ENCODE measurements around the gene CDK3.
A peak's percentile ranks its signal among the peaks of the same experiment; 100 is the strongest.
"Not testable (repeated sequence)": the region's sequence is repeated elsewhere in the genome, so short reads cannot be mapped to it uniquely, and the experiment has no call there.

Gene CDK3
- 0.39 to 1.1 (median 0.58) reads per million in 4 experiments for total RNA-seq

DNA sequence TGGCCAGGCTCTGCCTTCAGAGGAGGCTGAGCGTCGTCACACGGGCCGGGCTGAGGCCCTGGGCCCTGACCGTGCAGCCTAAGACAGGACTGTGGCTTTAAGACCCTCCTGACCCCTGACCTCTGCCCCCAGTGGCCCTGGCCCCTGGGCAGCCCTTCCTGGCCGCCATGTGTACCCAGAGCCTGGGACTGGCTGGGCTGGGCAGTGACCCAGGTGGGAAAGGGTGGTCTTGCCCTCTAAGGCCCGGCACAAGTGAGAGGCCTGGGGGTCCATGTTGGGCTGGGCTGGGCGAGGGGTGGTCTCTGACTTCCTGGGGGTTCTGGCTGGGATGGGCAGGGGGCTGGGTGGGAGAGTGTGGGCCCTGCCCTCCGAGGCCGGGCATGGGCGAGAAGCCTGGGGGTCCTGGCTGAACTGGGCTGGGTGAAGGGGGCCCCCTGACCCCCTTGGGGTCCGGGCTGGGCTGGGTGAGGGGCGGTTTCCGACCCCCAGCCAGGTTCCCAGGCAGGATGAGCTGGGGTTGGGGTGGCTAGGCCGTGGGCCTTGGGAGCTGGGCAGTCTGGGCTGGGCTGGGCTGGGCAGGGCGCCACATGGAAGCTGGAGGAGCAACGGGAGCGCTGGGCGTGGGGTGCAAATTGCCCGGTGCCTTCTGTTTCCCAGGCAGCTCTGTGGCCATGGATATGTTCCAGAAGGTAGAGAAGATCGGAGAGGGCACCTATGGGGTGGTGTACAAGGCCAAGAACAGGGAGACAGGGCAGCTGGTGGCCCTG lies at the start of gene CDK3:
TSS of gene CDK3 (plus strand) at position 101 of the 767 bp plus-strand sequence. CDS start at position 672, 571 bp downstream.
- no peak for DNase-seq

DNA sequence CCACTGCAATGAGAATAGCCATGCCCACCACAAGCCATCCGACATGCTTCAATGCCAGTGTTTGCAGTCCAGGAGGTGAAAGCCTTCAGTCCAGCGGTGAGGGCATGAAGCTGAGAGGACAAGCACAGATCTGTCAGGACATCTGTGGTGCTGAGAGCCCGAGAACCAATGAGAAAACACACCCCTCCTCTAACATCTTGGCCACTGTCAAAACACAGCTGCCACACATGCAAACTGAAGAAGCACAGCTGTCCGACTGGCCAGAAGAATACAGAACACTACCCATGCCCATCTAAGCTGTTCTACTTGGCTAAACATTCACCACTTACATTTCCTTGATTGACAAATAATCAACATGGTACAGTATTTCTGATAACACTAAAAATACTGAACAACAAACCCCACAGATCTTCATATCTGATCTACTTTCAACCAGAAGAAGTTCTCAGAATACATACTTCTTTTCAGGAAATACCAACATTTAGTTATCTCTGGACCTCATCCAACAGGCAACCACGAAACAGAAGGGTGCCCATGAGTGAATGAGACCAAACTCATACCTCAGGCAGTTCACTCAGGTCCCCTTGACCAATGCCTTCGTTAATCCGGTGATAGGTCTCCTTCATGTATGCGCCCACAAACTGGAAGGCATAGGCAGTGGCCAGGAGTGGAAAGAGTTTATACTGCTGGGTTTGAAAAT lies 49.6 kb upstream of the CDK3 start:
- no peak for DNase-seq

DNA sequence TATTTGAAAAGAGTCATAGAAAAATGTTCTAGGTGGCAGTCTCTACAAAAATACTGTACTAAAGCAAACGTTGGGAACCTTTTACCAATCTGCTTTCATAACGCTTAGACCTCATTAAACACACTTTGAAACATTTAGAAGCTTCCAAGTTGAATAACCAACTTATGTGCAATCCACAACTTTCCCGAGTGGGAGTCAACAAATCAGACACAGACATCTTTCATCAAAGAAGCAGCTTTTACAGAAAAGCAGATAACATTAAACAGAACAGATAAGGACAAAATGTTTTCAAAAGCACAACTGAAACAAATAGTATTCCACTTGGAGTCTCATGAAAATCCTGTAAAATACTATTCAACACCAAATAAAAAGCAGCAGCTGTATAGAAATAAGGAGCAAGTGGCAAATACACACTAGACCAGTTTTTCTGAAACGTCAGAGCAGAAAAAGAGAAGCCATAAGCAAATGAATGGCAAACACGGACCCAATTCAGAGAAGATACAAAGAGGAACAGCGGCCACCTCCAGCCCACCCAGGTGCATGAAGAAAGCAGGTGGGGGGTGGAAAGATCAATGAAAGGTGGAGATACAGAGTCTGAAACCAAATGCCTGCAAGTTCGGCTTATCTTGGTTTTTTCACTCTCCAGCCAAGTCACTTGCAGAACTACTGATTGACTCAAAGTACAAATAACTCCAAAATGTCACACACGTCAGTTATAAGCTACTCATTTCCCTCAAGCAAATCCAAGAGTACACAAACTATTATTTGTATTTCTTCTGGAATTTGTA lies 41.4 kb upstream of the CDK3 start:
- DNase-seq: no peak

DNA sequence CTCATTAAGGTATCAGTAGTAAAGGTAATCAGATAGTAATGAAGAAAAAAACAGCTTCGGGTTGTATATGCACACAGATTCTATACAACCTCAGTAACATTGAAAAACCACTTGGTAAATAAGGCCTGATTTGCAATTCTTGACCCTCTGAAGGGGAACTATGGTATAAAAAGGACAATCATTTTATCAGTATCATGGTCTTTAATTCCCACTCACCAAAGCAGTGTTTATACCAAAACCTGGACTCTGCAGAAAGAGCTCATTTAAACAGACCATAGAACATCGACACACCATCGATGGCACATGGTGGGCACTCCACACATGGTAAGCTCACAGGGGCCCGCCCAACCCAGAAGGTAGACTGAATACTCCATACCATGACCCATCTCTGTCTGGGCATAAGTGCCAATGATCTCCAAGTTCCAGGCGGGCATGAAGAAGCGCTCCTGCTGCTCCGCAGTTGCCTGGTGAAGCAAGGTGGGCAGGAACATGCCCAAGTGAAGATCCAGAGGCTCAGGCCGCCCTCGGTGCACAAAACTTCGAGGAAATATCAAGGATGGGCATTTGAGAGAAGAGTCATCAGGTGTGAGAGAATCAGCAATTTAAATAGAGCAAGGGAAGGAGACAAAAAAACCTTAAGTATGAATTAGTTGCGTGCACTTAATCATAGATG lies 40.7 kb upstream of the CDK3 start:
- no peak for DNase-seq

DNA sequence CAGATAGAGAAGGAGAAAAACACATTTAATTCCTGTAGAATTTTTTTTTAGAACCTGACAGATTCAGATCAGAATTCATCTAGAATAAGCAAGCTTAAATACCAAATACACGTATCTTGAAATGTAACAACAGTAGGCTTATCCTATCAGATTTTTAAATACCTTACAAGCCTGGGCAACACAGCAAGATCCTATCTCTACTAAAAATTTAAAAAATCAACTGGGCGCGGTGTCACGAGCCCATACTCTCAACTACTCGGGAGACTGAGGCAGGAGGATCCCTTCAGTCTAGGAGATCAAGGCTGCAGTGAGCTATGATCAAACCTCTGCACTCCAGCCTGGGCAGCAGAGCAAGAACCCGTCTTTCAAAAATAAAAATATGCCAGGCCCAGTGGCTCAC lies 35.2 kb upstream of the CDK3 start:
- no peak for DNase-seq

DNA sequence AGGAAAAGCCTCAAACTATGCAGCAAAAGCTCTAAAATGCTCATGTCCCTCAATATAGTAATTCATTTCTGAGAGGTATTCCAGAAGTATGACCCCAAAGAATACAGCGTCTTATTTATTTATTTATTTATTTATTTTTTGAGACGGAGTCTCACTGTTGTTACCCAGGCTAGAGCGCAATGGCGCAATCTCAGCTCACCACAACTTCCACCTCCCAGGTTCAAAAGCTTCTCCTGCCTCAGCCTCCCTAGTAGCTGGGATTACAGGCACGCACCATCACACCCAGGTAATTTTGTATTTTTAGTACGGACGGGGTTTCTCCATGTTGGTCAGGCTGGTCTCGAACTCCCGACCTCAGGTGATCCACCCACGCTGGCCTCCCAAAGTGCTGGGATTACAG lies 31.6 kb upstream of the CDK3 start:
- DNase-seq: not testable (repeated sequence)

DNA sequence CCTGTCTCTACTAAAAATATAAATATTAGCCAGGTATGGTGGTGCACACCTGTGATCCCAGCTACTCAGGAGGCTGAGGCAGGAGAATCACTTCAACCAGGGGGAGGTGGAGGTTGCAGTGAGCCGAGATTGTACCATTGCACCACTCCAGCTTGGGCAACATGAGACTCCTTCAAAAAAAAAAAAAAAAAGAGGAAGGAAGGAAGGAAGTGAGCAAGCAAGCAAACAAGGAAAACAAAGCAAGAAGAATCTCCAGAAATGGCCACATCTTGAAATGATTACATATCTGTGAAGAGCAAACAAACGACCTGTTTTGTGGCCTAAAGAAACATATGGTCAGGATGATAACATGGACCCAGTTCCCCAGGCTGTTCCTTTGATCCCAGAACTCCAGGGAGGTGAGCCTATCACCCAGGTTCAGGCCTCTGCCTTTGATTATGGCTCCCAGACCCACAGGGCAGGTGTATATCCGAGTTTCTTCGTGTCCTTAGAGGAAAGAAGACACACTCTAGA lies 30.6 kb upstream of the CDK3 start:
- no peak for DNase-seq

DNA sequence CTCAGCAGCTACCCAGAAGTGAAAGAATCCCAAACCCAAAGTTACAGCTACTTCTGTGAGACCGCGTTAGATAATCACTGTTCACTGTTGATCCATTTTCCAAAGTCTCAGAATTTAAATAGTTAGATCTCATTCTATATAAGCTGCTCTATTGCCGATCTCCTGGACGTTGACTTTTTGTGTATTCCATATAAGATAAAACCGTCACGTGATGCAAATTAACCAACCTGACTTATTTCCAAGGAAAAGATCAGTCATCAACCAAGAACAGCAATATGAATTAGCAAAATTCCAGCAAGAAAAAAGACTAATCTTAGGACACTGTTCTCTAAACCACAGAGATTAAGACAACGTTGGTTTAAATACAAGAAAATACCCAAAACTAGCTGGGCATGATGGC lies 30.0 kb upstream of the CDK3 start:
- DNase-seq: no peak

DNA sequence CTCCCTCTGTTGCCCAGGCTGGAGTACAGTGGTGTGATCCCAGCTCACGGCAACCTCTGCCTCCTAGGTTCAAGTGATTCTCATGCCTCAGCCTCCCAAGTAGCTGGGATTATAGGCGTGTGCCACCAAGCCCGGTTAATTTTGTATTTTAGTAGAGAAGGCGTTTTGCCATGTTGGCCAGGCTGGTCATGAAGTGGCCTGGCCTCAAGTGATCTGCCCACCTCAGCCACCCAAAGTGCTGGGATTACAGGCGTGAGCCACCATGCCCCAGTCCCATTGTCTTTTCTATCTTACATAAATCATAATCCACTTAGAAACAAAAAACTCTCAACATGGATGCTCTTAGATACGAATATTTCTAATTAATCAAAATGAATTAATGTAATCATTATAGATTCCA lies 25.5 kb upstream of the CDK3 start:
- DNase-seq: not testable (repeated sequence)

DNA sequence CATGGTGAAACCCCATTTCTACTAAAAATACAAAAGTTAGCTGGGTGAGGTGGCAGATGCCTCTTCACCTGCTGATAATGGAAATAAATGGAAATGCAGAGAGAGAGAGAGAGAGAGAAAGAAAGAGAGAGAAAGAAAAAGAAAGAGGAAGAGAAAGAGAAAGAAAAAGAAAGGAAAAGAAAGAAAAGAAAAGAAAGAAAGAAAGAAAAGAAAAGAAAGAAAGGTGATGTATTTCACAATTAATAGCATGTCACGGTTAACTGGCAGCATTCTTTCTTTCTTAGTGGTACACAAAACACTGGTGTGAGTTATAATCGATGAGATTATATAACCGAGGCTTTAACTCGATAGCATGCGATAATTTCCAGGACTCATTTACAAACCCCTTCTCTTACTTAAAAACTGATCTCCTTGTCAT lies 24.9 kb upstream of the CDK3 start:
- no peak for DNase-seq

DNA sequence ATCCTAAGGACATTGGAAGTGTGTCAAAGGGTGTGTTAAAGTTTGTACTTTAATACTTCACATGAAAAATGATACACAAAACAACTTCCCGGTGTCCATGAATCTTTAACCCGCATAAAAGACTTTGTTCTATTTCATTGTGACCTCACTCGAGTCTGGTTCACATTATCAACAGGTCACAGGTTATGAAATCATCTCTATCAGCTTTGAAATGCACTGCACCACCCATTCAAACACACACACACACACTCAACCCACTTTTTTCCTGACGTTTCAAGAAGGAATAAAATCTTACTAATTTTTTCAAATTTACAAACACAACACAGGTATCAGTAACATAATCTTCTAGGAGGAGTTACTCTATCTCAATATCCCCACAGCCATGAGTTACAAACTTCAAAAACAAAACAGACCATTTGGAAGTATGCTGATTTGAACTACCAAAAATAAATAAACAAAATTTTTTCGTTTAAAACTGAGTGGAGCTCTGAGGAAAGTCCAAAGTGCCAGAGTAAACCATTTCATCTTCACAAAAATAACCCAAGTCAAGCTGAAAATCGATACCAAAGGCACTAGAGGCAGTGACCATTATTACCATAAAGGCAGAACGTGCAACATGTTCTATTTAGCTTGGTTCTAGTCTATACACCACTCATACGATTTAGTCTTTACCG lies 24.3 kb upstream of the CDK3 start:
- DNase-seq: no peak

DNA sequence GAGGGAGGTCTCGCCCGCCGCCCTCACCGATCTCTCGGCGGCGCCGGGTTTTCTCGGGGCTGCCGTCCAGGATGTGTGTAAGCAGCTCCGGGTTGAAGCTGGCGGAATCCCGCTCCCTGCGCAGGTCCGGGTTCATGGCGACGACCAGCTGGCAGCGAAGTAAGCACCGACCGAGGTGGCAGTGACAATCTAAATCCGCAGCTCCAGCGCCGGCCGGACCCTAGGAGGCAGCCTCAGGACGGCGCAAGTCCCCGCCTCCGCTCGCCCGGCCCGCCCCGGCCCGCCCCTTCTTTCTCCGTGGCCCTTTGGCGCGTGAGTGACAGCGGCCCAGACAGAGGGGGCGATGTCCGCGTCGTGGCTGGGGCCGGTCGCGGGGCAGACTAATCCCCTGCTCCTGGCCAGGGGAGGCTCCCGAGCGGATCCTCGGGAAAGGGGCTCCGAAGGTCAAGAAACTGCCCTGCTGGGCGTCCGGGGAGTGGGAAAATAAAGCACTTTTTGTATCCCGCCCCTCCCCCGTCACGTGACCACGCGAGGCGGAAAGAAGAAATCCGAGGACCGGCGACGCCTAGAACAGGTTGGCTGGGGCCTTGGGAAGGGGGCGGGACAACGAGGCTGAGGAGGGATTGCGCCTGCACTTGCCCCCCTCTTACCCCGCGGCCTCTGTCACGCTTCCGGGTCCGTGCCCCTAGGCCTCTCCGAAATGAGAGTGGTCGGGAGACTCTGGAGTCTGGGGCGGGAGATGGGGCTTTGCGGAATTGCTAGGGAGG lies 21.5 kb upstream of the CDK3 start, which contains the start of the genes ACOX1 and TEN1:
TSS of gene ACOX1 (minus strand) at position 229 of the 767 bp plus-strand sequence. CDS start at position 136, 93 bp downstream.
TSS of gene TEN1 (plus strand) at position 303 of the 767 bp plus-strand sequence. CDS start 6,953 bp downstream, outside the sequence.
- peak; percentile 91 for DNase-seq

DNA sequence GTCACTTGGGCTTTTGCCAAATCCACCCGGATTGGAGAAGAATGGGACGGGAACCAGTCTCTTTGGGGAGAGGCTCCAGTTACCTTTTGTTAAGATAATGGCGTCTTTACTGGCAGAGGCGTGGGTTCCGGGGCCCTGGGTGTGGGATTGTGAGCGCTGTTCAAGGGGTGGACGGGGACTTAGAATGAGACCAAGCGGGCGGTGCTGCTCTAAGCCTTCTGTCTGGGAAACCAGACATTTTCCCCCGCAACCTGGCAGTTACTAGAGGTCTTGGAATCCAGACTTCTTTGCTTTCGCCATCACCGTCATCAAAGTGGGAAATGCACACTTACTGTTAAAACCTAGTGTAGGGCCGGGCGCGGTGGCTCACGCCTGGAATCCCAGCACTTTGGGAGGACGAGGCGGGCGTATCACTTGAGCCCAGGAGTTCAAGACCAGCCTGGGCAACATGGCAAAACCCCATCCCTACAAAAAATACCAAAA lies 20.9 kb upstream of the CDK3 start:
- DNase-seq: no peak

DNA sequence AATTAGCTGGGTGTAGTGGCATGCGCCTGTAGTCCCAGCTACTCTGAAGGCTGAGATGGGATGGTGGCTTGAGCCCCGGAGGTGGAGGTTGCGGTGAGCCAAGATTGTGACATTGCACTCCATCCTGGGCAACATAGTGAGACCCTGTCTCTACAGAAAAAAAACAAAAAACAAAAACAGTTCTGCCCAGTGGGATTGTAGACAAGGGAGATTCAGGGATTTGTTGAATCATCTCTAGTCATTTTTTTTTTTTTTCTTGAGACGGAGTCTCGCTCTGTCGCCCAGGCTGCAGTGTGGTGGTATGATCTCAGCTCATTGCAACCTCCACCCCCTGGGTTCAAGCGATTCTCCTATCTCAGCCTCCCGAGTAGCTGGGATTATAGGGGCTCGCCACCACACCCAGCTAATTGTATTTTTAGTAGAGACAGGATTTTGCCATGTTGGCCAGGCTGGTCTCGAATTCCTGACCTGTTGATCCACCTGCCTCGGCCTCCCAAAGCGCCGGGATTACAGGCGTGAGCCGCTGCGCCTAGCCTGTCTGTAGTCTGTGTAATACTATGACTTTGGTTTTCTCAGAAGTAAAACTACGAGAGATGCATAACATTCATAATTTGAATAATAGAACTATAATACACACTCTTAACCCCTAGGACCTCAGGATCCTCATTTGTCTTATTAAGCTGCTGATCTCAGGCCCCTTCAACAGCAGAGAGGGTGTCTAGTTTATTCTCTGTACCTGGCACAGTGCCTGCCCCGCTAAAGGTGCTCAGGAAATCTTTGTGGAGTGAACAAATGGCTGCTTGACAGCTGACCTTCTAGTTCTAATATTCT lies 20.3 kb upstream of the CDK3 start:
- DNase-seq: no peak

DNA sequence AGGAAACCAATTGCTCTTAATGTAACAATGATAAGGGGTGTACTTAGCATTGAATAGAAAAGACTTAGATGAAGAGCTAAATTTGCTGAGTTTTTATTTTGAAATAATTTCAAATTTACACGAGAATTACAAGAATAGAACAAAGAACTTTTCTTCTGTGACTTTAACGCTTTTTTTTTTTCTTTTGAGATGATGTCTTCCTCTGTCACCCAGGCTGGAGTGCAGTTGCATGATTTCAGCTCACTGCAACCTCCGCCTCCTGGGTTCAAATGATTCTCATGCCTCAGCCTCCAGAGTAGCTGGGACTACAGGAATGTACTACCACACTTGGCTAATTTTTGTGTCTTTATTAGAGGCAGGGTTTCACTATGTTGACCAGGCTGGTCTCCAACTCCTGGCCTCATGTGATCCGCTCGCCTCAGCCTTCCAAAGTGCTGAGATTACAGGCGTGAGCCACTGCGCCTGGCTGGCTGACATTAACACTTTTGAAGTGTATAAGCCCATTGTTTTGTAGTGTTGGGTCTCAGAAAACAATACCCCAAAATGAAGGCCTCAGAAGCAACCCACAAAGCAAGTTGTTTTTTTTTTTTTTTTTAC lies 19.5 kb upstream of the CDK3 start:
- no peak for DNase-seq

DNA sequence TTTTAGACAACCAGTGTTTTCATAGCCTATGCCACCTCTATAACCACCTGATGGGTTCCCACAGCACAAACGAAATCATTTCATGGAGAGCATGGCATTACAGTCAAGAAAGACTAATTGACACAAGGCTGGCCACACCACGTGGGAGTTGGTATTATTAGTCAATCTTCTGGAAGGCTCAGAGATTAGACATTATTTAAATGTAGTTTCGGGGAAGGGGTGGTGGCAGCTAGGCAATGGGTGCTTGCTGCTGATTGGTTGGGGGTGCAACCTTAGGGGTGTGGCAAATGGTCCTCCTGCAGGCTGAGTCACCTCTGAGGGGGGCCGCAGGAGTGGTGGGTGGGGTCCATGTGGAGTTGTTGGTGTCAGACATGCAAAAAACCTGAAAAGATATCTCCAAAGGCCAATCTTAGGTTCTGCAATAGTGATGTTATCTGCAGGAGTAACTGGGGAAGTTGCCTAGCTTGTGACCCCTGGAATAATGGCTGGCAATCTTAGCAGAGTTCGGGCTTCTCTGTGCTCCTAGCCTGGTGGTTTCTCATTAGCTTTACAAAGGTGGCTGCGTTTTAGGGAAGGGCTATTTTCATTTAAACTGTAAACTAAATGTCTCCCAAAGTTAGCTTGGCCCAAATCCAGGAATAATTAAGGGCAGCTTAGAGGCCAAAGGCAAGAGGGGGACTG lies 17.0 kb upstream of the CDK3 start:
- no peak for DNase-seq

DNA sequence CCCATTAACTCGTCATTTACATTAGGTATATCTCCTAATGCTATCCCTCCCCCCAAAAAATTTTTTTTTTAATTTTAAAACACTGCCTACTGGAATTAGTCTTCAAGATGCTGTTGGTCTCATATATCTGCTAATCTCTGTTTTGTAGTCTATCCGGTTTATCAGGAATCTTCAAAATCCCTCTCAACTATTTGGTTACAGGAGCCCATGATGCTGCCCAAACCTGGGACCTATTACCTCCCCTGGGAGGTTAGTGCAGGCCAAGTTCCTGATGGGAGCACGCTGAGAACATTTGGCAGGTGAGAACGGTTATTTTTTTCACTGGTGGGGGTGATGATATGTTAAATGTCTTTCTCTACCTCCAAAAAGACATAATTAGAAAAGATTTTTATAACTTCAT lies 14.7 kb upstream of the CDK3 start:
- DNase-seq: no peak

DNA sequence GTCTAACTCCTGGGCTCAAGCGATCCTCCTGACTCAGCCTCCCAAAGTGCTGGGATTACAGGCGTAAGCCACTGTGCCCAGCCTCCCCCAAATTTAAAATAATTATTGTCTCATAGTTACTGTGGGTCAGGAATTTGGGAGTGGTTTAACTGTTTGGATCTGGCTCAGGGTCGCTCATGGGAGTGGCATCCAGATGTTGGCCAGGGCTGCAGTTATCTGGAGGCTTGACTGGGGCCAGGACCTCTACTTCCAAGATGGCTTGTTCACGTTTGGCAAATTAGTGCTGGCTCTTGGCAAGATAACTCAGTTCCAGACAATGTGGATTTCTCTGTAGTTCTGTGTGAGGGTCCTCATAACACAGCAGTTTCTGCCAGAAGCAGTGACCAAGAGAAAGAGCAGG lies 13.6 kb upstream of the CDK3 start:
- DNase-seq: no peak

DNA sequence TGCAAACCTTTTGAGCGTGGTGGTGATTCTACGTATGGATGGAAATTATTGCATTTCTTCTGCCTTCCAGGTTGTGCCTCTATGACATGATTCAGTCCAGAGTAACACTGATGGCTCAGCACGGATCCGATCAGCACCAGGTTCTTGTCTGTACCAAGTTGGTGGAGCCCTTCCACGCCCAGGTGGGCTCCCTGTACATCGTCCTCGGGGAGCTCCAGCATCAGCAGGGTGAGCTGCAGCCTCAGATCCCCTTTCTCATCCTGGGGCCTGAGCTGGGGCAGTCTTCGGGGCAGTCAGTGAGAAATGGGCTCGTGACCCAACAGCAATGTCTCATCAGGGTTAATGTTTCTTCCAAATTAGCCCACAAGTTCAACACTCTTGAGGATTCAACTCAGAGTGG lies 9.3 kb upstream of the CDK3 start:
- DNase-seq: no peak
